ENCODE results near the gene C15orf40.
"Not testable (repeated sequence)": the region's sequence is repeated elsewhere in the genome, so short reads cannot be mapped to it uniquely, and the experiment has no call there.

Gene C15orf40

DNA sequence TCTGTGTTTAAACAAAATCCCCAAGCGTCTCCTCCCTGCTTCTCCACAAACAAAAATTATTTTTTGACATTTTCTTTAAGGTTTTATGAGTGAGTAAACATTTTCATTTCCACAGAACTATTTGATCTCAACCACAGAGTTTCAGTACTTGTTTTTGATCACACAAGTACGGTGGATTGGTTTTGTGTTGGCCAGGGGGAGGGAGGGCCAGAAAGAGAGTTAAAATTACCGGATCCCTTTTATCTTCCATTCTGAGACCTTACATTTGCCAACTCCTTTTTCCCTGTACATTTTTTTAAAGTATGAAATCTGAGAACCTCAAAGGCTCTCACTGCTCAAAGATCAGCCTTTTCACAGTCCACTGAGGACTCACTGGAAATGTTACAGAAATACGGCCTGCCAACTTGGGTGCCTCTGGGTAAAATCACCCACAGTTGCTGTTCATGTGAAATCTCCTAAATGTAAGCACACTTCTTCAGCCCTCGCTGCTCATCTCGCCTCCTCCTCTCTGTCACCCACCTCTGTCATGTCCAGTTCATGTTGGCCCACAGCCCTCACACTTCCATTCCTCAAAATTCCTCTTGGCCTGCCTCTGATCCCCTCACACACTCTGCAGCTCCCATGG is 60.6 kb downstream of the C15orf40 start:
- DNase-seq = no peak

DNA sequence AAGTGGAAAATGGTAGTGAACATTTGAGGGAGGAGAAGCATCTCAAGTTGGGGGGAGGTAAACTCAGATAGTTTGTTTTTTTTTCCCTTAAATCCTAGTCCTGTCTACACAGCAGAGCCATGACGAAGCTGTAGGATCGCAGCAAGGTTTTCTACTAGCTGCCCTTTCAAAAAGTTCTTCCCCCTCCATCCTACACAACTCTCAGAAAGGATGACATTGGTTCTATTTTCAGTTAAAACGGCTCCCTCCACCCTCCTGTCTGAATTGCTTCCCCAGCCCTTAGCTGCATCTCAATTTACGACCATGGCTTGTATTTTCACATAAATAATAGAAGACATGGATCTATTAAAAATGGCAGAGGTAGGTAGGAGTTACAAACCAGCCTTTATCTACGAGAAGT is 61.1 kb downstream of the C15orf40 start:
- DNase-seq = no peak

DNA sequence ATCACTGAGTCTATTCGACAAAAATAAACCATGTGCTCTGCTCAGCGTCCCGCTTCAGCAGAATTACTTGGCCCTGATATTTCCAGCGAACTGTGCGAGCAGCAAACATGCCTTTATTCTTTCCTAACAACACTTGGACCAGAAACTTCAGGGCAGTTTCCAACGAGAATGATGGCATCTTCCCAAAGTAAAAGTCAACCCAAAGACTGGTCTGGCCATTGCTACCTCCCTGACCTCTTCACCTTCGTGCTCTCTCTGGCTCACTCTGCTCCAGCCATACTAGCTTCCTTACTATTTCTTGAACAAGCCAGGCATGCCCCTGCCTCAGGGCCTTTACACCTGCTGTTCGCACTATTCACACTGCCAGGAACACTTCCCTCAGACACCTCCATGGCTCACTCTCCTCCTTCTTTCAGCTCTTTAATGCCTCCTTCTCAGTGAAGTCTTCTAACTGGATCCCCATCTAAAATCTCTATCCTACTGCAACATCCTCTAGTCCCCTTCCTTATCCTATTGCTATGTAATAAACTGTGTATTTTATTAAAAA is 65.2 kb downstream of the C15orf40 start:
- no peak for DNase-seq

DNA sequence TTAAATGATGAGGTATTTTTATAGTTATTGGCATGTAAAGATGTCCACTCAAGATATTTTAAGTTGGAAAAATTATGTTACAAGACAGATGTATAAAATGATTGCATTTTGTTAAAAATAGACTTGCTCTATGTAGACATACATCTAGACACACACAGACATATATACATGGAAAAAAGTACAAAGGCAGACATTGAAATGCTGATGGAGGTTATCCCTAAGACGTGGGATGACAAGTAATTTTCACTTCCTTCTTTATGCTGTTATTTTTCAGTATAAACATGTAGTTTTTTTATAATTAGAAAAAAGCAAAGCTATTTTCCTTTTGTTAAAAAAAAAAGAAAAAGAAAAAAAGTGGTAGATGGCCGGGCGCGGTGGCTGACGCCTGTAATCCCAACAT is 66.1 kb downstream of the C15orf40 start:
- no peak for DNase-seq

DNA sequence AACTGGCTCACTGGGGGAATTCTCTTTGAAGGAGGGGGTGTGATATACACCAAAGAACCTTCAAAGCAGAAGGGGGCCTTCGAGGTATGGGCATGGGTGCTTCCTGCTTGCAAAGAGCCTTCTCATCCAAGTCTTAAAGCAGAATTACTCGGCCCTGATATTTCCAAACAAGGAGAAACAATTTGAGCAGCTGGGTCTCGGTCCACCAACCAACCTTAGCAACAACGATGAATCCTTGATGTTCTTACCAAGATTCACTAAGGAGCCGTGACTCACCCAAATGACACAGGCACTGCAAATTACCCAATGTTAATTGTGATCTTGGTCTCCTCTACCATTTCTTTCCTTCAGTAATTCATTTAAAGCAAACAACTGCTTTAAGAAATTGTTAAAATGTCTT is 66.6 kb downstream of the C15orf40 start:
- DNase-seq = no peak

- DNase-seq = no peak
These were observed 67.4 kb downstream of the C15orf40 start for GRCh38 chr15:82944056-82944455.

DNA sequence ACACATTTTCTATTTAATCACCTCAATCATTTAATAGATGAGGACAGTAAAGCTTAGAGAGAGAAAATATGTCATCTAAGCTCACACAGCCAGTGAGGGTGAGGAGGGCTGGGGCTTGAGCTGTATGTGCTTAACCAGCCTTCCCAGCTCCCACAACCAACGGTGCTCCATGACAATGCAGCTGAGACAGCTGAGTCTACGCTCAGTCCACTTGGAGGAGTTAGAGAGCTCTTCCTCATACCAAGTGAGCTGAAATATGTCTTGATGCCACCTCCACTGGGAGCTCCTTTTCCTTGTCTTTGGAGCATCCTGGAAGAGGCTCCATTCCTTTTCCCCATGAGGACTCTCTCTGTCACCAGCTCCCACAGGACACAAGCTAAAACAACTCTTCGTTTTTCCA is 68.3 kb downstream of the C15orf40 start:
- no peak for DNase-seq

- DNase-seq = no peak
These were observed 68.7 kb downstream of the C15orf40 start for GRCh38 chr15:82942691-82943090.

DNA sequence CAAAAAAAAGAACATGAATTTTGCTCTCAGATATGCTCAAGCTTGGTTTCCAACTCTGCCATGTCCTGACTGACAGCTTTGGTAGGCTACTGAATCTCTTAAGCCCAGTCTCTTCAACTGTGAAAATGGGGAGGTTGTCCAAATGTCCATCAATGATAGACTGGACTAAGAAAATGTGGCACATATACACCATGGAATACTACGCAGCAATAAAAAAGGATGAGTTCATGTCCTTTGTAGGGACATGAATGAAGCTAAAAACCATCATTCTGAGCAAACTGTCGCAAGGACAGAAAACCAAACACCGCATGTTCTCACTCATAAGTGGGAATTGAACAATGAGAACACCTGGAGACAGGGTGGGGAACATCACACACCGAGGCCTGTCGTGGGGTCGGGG is 71.8 kb downstream of the C15orf40 start:
- DNase-seq = not testable (repeated sequence)
